RPMI7951 (cell line): Measurements from ENCODE around the gene DCUN1D1. TPM values are rescaled to one million over a fixed set of nuclear protein-coding genes. Genes with fewer than 3 reads are reported as not detected.

ENCODE experiments used
- DNase-seq: peaks from one replicate; pipeline ENCODE4 v3.0.0-alpha.2; 2012; ENCODE audit warnings: low read depth
- total RNA-seq: library from RNA; depleted of rRNA; stranded (reverse); fragments of >200 nt; shearing (Covaris generic); gene quantifications from 2 replicates; pipeline ENCODE4 v1.2.3, GENCODE V29; 2014

The DCUN1D1 gene
- total RNA-seq, 1 experiment from 2014 or later: 36.8 TPM

GRCh38 chr3:182972387-182972786 is 8.0 kb downstream of the DCUN1D1 start:
- DNase-seq: no peak

GRCh38 chr3:182971637-182972036 is 8.7 kb downstream of the DCUN1D1 start:
- DNase-seq: no peak

GRCh38 chr3:182970811-182971418 is 9.4 kb downstream of the DCUN1D1 start:
- no peak for DNase-seq

- DNase-seq: no peak
These were observed 10.5 kb downstream of the DCUN1D1 start for GRCh38 chr3:182969853-182970252.

- DNase-seq: peak; percentile 56
These were observed 11.1 kb downstream of the DCUN1D1 start for GRCh38 chr3:182969277-182969676.

- no peak for DNase-seq
These were observed 12.8 kb downstream of the DCUN1D1 start for GRCh38 chr3:182967218-182968204.

- no peak for DNase-seq
These were observed 14.4 kb downstream of the DCUN1D1 start for GRCh38 chr3:182965861-182966366.

- DNase-seq: no peak
These were observed 16.2 kb downstream of the DCUN1D1 start for GRCh38 chr3:182964179-182964578.

- no peak for DNase-seq
These were observed 18.2 kb downstream of the DCUN1D1 start for GRCh38 chr3:182962166-182962565.

GRCh38 chr3:182959474-182960350 is 20.6 kb downstream of the DCUN1D1 start:
- no peak for DNase-seq

- no peak for DNase-seq
These were observed 22.6 kb downstream of the DCUN1D1 start for GRCh38 chr3:182957676-182958266.

GRCh38 chr3:182957226-182957625 is 23.1 kb downstream of the DCUN1D1 start:
- no peak for DNase-seq

- no peak for DNase-seq
These were observed 25.6 kb downstream of the DCUN1D1 start for GRCh38 chr3:182954553-182955235.

- DNase-seq: no peak
These were observed 30.6 kb downstream of the DCUN1D1 start for GRCh38 chr3:182949688-182950087.

GRCh38 chr3:182948305-182948704 is 32.0 kb downstream of the DCUN1D1 start:
- no peak for DNase-seq

- DNase-seq: peak; percentile 11
These were observed 32.5 kb downstream of the DCUN1D1 start for GRCh38 chr3:182947888-182948287.

GRCh38 chr3:182941719-182942118 is 38.6 kb downstream of the DCUN1D1 start:
- DNase-seq: no peak

- no peak for DNase-seq
These were observed 40.0 kb downstream of the DCUN1D1 start for GRCh38 chr3:182940266-182940808.

- DNase-seq: no peak
These were observed 42.9 kb downstream of the DCUN1D1 start for GRCh38 chr3:182937293-182938051.

- DNase-seq: no peak
These were observed 43.4 kb downstream of the DCUN1D1 start for GRCh38 chr3:182936918-182937285.
